DND-41 (cell line): ENCODE data around the gene KPNA3.

ENCODE experiments used
- ATAC-seq: fragments of 200-7000 bp; cut with Tn5 transposase; 3 replicates; pipeline ENCODE4 v1.9.1; 2021; ENCODE audit warnings: low read depth; ENCODE audit not compliant: insufficient read depth
- DNase-seq: peaks from one replicate; pipeline ENCODE4 v3.0.0-alpha.2; 2020
- H2AFZ ChIP-seq: 2 replicates; pipeline ENCODE4 v1.6.0; 2012; ENCODE audit warnings: low read depth, low read length
- H3K27ac ChIP-seq: 2 replicates; pipeline ENCODE4 v1.5.1; 2012; ENCODE audit warnings: low read length, inconsistent platforms
- H3K27me3 ChIP-seq: fragments of 200-600 bp; sonication (generic); 2 replicates; pipeline ENCODE4 v1.6.0; 2012; ENCODE audit warnings: low read length, mild to moderate bottlenecking, inconsistent platforms; ENCODE audit not compliant: insufficient read depth, poor library complexity
- H3K36me3 ChIP-seq: 2 replicates; pipeline ENCODE4 v1.5.1; 2012; ENCODE audit warnings: low read length, inconsistent platforms; ENCODE audit not compliant: insufficient read depth
- H3K4me1 ChIP-seq: 2 replicates; pipeline ENCODE4 v1.5.1; 2012; ENCODE audit warnings: mild to moderate bottlenecking, low read length; ENCODE audit not compliant: insufficient read depth
- H3K4me2 ChIP-seq: 2 replicates; pipeline ENCODE4 v1.6.0; 2012; ENCODE audit warnings: mild to moderate bottlenecking, moderate library complexity, low read length, inconsistent platforms; ENCODE audit not compliant: insufficient read depth
- H3K4me3 ChIP-seq, 2 experiments: fragments of 200-600 bp in 1 of 2; shearing (Covaris generic) in 1 of 2; 2 replicates each; pipeline ENCODE4 v1.5.1; 2012 to 2016; ENCODE audit warnings: inconsistent platforms in 2 of 2, low read length in 2 of 2, mild to moderate bottlenecking in 2 of 2, low read depth in 1 of 2, moderate library complexity in 1 of 2
- H3K79me2 ChIP-seq: 2 replicates; pipeline ENCODE4 v1.6.0; 2012; ENCODE audit warnings: low read length, inconsistent platforms; ENCODE audit not compliant: insufficient read depth
- H3K9ac ChIP-seq: 2 replicates; pipeline ENCODE4 v1.6.0; 2012; ENCODE audit warnings: low read depth, mild to moderate bottlenecking, inconsistent platforms, low read length, moderate library complexity
- H3K9me3 ChIP-seq: 2 replicates; pipeline ENCODE4 v1.5.1; 2012; ENCODE audit warnings: low read length, moderate library complexity, mild to moderate bottlenecking, inconsistent platforms; ENCODE audit not compliant: insufficient read depth, severe bottlenecking
- H4K20me1 ChIP-seq: 2 replicates; pipeline ENCODE4 v1.6.0; 2012; ENCODE audit warnings: low read length; ENCODE audit not compliant: insufficient read depth
- CTCF ChIP-seq: IDR thresholded peaks from 2 replicates; pipeline ENCODE4 v1.5.1; 2012; ENCODE audit warnings: borderline replicate concordance, low read length, moderate library complexity, mild to moderate bottlenecking; ENCODE audit not compliant: poor library complexity, severe bottlenecking; ENCODE audit errors: extremely low read depth
- EZH2 ChIP-seq: IDR thresholded peaks from 3 replicates; pipeline ENCODE4 v1.6.1; 2012; ENCODE audit warnings: borderline replicate concordance, low read depth, mild to moderate bottlenecking, moderate library complexity, low read length, inconsistent platforms; ENCODE audit not compliant: severe bottlenecking

Gene KPNA3

GRCh38 chr13:49784886-49785570, 7.5 kb downstream of the KPNA3 start:
- H3K36me3 ChIP-seq = no peaks in the 10 kb centered on the region
- H3K9ac ChIP-seq = no peak overlapping the region
- H3K9me3 ChIP-seq = no peaks in the 10 kb centered on the region
- H3K27me3 ChIP-seq = no peaks in the 10 kb centered on the region
- no peak overlapping the region for H3K4me3 ChIP-seq
- no peak overlapping the region for H2AFZ ChIP-seq
- DNase-seq (no peak), ATAC-seq (no peak)
- TF ChIP-seq EZH2 (no peak), CTCF (no peak)
- H3K4me2 ChIP-seq = no peak overlapping the region
- H3K4me1 ChIP-seq = peaks cover 13% of the 10 kb centered on the region
- H3K27ac ChIP-seq = no peak overlapping the region
- peaks cover 90% of the 10 kb centered on the region for H4K20me1 ChIP-seq
- H3K79me2 ChIP-seq = peaks cover 98% of the 10 kb centered on the region

- Histone ChIP-seq H3K9me3 (no peaks in the 10 kb centered on the region), H3K4me3 (no peak overlapping the region), H3K36me3 (no peaks in the 10 kb centered on the region), H3K27ac (no peak overlapping the region), H4K20me1 (peaks cover 94% of the 10 kb centered on the region), H2AFZ (no peak overlapping the region), H3K79me2 (peaks cover 98% of the 10 kb centered on the region), H3K4me2 (no peak overlapping the region), H3K27me3 (no peaks in the 10 kb centered on the region), H3K9ac (no peak overlapping the region), H3K4me1 (peaks cover 2% of the 10 kb centered on the region; the same call in 1 of the 2 replicates)
- TF ChIP-seq CTCF (no peak), EZH2 (no peak)
- ATAC-seq (no peak), DNase-seq (no peak)
These were observed 8.6 kb downstream of the KPNA3 start for GRCh38 chr13:49783865-49784264.

GRCh38 chr13:49782784-49783183, 9.7 kb downstream of the KPNA3 start:
- no peak overlapping the region for H3K27ac ChIP-seq
- H3K4me2 ChIP-seq = no peak overlapping the region
- no peaks in the 10 kb centered on the region for H3K36me3 ChIP-seq
- ATAC-seq (no peak), DNase-seq (no peak)
- peaks cover 96% of the 10 kb centered on the region for H4K20me1 ChIP-seq
- no peak overlapping the region for H3K9ac ChIP-seq
- no peak overlapping the region for H2AFZ ChIP-seq
- H3K27me3 ChIP-seq = no peaks in the 10 kb centered on the region
- no peak overlapping the region for H3K4me3 ChIP-seq
- H3K9me3 ChIP-seq = no peaks in the 10 kb centered on the region
- H3K79me2 ChIP-seq = peaks cover 97% of the 10 kb centered on the region
- TF ChIP-seq CTCF (no peak), EZH2 (no peak)
- H3K4me1 ChIP-seq = no peaks in the 10 kb centered on the region; the same call in 1 of the 2 replicates

GRCh38 chr13:49781806-49782205, 10.7 kb downstream of the KPNA3 start:
- H3K79me2 ChIP-seq = peaks cover 99% of the 10 kb centered on the region
- TF ChIP-seq CTCF (no peak), EZH2 (no peak)
- H3K27ac ChIP-seq = no peak overlapping the region
- no peak overlapping the region for H3K4me3 ChIP-seq
- no peaks in the 10 kb centered on the region for H3K27me3 ChIP-seq
- no peaks in the 10 kb centered on the region; the same call in 1 of the 2 replicates for H3K4me1 ChIP-seq
- H4K20me1 ChIP-seq = peaks cover 99% of the 10 kb centered on the region
- H3K9me3 ChIP-seq = no peaks in the 10 kb centered on the region
- DNase-seq (no peak), ATAC-seq (no peak)
- H3K9ac ChIP-seq = no peak overlapping the region
- no peak overlapping the region for H2AFZ ChIP-seq
- H3K4me2 ChIP-seq = no peak overlapping the region
- no peaks in the 10 kb centered on the region for H3K36me3 ChIP-seq
